Measurements from ENCODE around the gene KANK3. TPM values are rescaled to one million over a fixed set of nuclear protein-coding genes. Genes with fewer than 3 reads are reported as not detected.

The KANK3 gene
- total RNA-seq, 1 donor: not detected

GRCh38 chr19:8324186-8325050 is 18.6 kb downstream of the KANK3 start:
- Histone ChIP-seq H3K9me3 (ENCODE audit: low read depth, low read length) (no peaks in the 10 kb centered on the region), H3K27ac (ENCODE audit: low read depth, low read length) (no peak overlapping the region), H3K4me3 (ENCODE audit: insufficient read depth, low read length) (no peak overlapping the region), H3K36me3 (ENCODE audit: insufficient read depth, low read length) (peaks cover 18% of the 10 kb centered on the region), H3K27me3 (ENCODE audit: insufficient read depth, low read length) (no peaks in the 10 kb centered on the region), H3K79me2 (ENCODE audit: insufficient read depth, low read length) (peaks cover 38% of the 10 kb centered on the region), H2AFZ (ENCODE audit: low read length) (no peak overlapping the region), H4K20me1 (ENCODE audit: insufficient read depth, low read length) (peaks cover 29% of the 10 kb centered on the region), H3K4me1 (ENCODE audit: insufficient read depth, low read length) (peaks cover 23% of the 10 kb centered on the region), H3K4me2 (ENCODE audit: insufficient read depth, low read length) (no peak overlapping the region)
- peak; percentile 81 for DNase-seq (ENCODE audit: insufficient read length, low spot score, missing footprints)
- TF ChIP-seq CTCF (IDR thresholded peaks at IDR 0.05; ENCODE audit: extremely low read depth, low read depth, low read length): no peak

GRCh38 chr19:8323781-8324185 is 19.3 kb downstream of the KANK3 start:
- no peak overlapping the region for H3K27ac ChIP-seq (ENCODE audit: low read depth, low read length)
- peaks cover 25% of the 10 kb centered on the region for H3K4me1 ChIP-seq (ENCODE audit: insufficient read depth, low read length)
- no peaks in the 10 kb centered on the region for H3K27me3 ChIP-seq (ENCODE audit: insufficient read depth, low read length)
- DNase-seq (ENCODE audit: insufficient read length, low spot score, missing footprints): no peak
- H3K4me3 ChIP-seq (ENCODE audit: insufficient read depth, low read length): no peak overlapping the region
- H4K20me1 ChIP-seq (ENCODE audit: insufficient read depth, low read length): peaks cover 29% of the 10 kb centered on the region
- no peaks in the 10 kb centered on the region for H3K9me3 ChIP-seq (ENCODE audit: low read depth, low read length)
- no peak for TF ChIP-seq CTCF (IDR thresholded peaks at IDR 0.05; ENCODE audit: extremely low read depth, low read depth, low read length)
- peaks cover 18% of the 10 kb centered on the region for H3K36me3 ChIP-seq (ENCODE audit: insufficient read depth, low read length)
- peaks cover 40% of the 10 kb centered on the region for H3K79me2 ChIP-seq (ENCODE audit: insufficient read depth, low read length)
- no peak overlapping the region for H2AFZ ChIP-seq (ENCODE audit: low read length)
- H3K4me2 ChIP-seq (ENCODE audit: insufficient read depth, low read length): no peak overlapping the region

GRCh38 chr19:8322638-8322997 is 20.4 kb downstream of the KANK3 start:
- H2AFZ ChIP-seq (ENCODE audit: low read length): no peak overlapping the region
- H3K27ac ChIP-seq (ENCODE audit: low read depth, low read length): no peak overlapping the region

More at GRCh38 chr19:8322638-8322997, 20.4 kb downstream of the KANK3 start:
- no peak for DNase-seq (ENCODE audit: insufficient read length, low spot score, missing footprints)
- H4K20me1 ChIP-seq (ENCODE audit: insufficient read depth, low read length): peaks cover 29% of the 10 kb centered on the region
- H3K27me3 ChIP-seq (ENCODE audit: insufficient read depth, low read length): no peaks in the 10 kb centered on the region
- H3K4me3 ChIP-seq (ENCODE audit: insufficient read depth, low read length): peak overlapping the region; percentile 96
- peak overlapping the region; percentile 96 for H3K4me2 ChIP-seq (ENCODE audit: insufficient read depth, low read length)
- no peaks in the 10 kb centered on the region for H3K9me3 ChIP-seq (ENCODE audit: low read depth, low read length)
- H3K4me1 ChIP-seq (ENCODE audit: insufficient read depth, low read length): peaks cover 25% of the 10 kb centered on the region
- H3K79me2 ChIP-seq (ENCODE audit: insufficient read depth, low read length): peaks cover 43% of the 10 kb centered on the region
- no peak for TF ChIP-seq CTCF (IDR thresholded peaks at IDR 0.05; ENCODE audit: extremely low read depth, low read depth, low read length)
- H3K36me3 ChIP-seq (ENCODE audit: insufficient read depth, low read length): peaks cover 18% of the 10 kb centered on the region

All from osteoblast (primary cell).